Subcutaneous adipose tissue (tissue), 1 donor: ENCODE measurements around the gene LASP1NB.

Experiments used
- TF ChIP-seq, protein P1 (sequence below): fragments of 450-650 bp; IDR thresholded peaks from one replicate; pipeline ENCODE4 v1.5.1; 2016; ENCODE audit warnings: low read depth, mild to moderate bottlenecking, control low read depth, antibody characterized with exemption, moderate library complexity

LASP1NB gene

DNA sequence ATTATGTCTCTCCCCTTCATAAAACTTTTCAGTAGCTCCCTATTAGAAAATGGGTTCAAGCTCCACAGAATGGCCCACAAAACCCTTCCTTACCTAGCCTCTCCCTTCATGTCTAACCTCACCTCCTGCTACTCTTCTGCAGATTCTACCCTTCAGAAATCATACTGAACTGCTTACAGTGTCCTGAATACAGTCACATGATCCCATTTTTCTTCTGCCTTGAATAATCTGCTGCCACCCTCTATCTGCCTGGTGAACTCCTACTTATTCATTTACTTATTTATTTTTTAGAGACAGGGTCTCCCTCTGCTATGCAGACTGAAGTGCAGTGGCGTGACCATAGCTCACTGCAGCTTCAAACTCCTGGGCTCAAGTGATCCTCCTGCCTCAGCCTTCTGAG is 15.0 kb downstream of the LASP1NB start:
- TF ChIP-seq, protein P1, sequence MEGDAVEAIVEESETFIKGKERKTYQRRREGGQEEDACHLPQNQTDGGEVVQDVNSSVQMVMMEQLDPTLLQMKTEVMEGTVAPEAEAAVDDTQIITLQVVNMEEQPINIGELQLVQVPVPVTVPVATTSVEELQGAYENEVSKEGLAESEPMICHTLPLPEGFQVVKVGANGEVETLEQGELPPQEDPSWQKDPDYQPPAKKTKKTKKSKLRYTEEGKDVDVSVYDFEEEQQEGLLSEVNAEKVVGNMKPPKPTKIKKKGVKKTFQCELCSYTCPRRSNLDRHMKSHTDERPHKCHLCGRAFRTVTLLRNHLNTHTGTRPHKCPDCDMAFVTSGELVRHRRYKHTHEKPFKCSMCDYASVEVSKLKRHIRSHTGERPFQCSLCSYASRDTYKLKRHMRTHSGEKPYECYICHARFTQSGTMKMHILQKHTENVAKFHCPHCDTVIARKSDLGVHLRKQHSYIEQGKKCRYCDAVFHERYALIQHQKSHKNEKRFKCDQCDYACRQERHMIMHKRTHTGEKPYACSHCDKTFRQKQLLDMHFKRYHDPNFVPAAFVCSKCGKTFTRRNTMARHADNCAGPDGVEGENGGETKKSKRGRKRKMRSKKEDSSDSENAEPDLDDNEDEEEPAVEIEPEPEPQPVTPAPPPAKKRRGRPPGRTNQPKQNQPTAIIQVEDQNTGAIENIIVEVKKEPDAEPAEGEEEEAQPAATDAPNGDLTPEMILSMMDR = no peak

DNA sequence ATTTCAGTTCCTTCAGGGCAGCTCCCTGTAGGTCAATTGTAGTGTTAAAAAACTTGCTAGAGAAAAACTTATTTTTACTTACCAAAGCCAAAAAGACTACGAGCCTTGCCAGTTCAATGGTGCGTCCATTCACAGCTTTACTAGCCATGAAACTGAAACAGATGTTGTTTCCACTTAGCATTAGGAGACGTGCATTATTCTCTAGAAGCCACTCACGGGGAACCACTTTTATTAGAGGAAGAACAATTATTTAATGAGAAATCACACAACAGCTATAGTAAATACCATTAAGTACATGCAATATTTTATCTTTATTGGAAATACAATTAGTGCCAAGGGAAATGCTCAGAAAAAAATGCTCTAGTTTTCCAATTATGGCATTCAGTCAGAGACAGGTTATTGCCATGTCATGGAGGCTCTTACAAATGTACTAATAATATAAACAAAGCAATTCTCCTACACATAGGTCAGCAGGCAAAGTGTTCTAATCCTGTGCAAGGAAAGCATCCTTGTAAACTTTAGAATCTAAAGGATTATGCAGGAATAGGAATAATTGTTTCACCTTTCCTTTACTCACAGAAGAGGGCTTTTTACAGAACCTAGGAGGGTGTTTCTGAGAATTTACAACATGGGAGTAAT is 17.4 kb downstream of the LASP1NB start:
- TF ChIP-seq, protein P1 = no peak

DNA sequence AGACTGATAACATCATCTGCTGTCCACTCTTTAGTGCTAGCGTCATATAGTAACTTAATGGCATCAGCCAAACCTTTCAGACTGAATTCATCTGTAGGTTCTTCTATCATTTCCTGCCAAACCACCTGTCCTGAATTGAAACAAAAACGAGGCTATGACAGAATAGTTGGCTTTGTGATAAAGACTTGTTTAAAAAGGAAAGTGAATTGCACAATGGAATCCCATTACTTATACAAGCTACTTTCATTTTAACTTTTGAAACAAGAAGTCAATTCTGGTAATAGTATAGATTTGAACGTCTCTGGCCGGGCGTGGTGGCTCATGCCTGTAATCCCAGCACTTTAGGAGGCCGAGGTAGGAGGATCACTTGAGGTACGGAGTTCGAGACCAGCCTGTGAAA is 18.2 kb downstream of the LASP1NB start:
- TF ChIP-seq, protein P1 = no peak

DNA sequence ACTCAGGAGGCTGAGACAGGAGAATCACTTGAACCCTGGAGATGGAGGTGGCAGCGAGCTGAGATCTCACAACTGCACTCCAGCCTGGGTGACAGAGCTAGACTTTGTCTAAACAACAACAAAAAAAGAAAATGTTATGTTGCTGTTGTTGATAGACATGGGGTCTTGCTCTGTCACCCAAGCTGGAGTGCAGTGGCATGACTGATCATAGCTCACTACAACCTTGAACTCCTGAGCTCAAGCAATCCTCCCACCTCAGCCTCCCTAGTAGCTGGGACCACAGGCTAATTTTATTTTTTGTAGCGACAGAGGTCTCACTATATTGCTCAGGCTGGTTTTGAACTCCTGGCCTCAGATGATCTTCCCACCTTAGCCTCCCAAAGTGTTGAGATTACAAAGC is 21.8 kb downstream of the LASP1NB start:
- TF ChIP-seq, protein P1 = no peak

DNA sequence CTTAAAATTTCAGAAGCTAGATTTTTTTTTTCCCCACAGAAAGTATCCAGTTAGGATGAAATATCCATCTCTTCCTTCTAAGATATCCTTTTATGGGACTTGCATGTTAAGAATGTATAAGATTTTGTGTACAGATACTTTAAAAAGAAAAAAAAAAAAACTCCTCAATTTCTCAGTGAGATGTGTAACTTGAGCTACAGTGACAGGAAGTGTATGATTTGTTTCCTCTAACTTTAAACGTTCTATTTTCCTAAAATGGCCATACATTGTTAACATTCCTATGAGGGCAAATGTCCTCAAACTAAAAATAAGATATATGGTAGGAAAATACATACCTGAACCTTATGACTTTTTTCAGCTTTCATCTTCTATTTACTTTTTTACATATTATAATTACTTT is 32.9 kb downstream of the LASP1NB start:
- TF ChIP-seq, protein P1 = no peak

DNA sequence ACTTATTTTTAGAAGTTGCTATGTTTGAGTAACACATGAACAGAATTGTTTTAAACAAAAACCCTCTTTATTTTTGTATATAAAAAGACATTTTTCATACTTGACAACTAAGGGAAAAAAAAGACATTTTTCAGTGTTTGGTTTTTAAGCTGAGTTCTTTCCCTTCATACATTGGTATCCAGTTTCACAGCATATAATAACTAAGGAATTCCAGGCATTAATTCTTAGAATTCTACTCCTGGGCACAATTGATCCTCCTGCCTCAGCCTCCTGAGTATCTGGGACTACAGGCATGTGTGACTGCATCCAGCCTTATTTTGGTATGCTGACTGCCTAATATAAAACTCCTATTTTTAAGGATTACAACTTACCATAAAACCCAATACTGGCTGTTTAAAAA is 33.3 kb downstream of the LASP1NB start:
- TF ChIP-seq, protein P1 = no peak

DNA sequence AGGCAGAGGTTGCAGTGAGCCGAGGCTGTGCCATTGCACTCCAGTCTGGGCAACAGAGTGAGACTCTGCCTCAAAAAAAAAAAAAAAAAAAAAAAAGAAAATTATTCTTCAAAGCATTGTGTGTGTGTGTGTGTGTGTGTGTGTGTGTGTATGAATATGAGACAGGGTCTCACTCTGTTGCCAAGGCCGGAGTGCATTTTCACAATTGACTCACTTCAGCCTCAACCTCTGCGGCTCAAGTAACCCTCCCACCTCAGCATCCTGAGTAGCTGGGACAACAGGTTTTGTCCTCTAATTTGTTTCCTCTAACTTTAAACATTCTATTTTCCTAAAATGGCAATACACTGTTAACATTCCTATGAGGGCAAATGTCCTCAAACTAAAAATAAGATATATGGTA is 34.1 kb downstream of the LASP1NB start:
- TF ChIP-seq, protein P1 = no peak
